ENCODE measurements around the gene PLA2G3. TPM values are rescaled to one million over a fixed set of nuclear protein-coding genes. Genes with fewer than 3 reads are reported as not detected.

PLA2G3 gene
- total and polyA plus RNA-seq, 2 of the 8 experiments (the other 6 are each of a cell fraction or from before 2014, with no cell fraction given), result 18.1 to 25.9 TPM

DNA sequence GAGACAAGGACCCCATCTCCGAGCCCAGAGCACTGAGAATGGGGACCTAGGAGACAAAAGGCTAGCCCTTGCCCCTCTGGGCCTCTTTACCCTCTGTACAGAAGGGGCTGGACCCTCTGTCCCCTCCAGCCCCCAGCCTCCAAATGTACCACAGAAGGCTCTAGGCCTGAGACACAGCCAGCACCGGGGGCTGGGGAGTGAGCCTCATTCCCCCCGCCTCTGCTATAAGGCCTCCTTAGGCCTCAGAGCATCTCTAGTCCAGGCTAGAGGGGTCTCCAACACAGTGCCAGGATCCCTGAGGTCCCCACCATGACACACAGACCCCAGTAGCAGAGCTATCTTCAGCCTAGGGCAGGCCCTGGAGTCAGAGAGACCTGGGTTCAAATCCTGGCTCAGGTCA lies 54.4 kb downstream of the PLA2G3 start (continued):
- no peak for TF ChIP-seq PHF8 (conservative IDR thresholded peaks at IDR 0.05; ENCODE audit: low read depth, low read length)
- TF ChIP-seq RXRA (IDR thresholded peaks at IDR 0.05; ENCODE audit: insufficient read depth, low read depth, low read length), result no peak
- no peak for TF ChIP-seq ATF3 (IDR thresholded peaks at IDR 0.05; ENCODE audit: insufficient read depth, low read depth, low read length)
- TF ChIP-seq RFX5 (IDR thresholded peaks at IDR 0.05; ENCODE audit: borderline replicate concordance, low read depth, low read length), result no peak
- no peak for TF ChIP-seq BACH1 (IDR thresholded peaks at IDR 0.05; ENCODE audit: low read length)
- TF ChIP-seq EGR1 (IDR thresholded peaks at IDR 0.05; ENCODE audit: borderline replicate concordance, low read depth, low read length), result no peak
- no peak for TF ChIP-seq ZNF274 (IDR thresholded peaks at IDR 0.05; ENCODE audit: borderline replicate concordance, extremely low read depth, low read length)

All from H1 (cell line).